Fibroblast of the conjunctiva (primary cell): ENCODE data around the gene TICRR.

ENCODE experiments used
- DNase-seq: peaks from one replicate; pipeline ENCODE4 v3.0.0-alpha.2; 2010; ENCODE audit warnings: low read depth

The TICRR gene

DNA sequence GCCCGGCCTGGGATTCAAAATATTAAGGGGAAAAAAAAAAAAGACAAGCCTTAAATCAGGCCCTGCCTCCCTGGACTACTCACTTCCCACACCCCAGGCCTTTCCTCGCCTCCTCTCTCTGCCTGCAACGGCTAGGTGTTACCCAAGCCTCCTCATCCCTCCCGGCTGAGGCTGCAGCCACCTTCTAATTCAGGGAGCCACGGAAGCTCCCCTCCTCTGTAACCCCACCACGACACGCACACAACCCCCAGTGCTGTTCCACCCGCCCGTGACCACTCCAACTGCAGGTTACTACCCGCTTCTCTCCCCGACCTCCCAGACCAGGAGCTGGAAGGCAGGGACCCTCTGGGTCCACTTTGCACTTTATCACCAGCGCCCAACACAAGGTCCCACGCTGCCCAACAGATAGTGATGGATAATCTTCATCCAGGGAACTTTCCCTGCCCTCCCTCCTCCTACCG, 79.1 kb downstream of the TICRR start:
- no peak for DNase-seq

DNA sequence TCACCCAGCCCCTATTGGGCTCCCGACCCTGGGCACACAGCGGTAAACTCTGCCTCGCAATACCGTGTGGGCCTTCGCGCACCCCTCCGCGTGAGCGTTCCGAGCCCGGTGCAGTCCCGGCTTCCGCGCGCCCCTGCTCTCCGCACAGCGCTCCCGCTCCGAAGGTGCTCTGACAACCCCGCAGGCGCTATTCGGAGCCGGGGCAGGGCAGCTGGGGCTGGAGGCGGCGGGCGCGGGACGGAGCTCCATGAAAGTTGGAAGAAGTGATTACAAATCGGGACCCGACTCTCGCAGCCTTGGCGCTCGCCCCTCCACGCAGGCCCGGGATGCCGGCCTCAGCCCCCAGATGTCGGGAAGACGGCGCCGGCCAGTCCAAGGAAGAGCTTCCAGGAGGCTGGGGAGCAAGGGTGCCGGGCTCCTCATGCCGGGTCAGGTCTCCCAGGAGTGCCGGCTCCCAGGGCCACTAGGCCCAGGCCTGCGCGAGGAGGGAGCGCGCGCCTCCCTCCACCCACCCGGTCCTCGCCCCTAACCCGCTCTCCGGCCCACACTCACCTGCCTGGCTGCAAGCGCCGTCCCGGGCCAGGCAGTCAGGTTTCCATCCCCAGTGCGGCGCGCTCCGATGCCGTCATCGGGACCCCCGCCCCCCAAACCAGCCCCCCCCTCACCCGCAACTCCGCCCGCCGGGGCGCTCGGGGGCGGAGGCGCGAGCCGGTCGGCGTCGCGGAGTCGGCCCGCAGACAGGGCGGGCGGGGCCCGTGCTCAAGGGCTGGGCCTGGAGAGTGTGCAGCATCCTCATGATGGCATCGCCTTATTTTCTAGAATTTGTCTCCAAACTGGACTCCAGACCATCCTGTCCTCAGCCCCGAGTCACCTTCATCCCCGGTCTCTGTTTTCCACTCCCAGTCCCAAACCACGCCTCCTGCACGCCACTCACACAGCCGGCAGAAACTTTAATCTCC, 79.9 kb downstream of the TICRR start, which contains the start of gene KIF7:
Gene KIF7 (minus strand): TSS at position 621 of the 959 bp plus-strand sequence. CDS start 2,537 bp downstream, outside the sequence.
- no peak for DNase-seq

DNA sequence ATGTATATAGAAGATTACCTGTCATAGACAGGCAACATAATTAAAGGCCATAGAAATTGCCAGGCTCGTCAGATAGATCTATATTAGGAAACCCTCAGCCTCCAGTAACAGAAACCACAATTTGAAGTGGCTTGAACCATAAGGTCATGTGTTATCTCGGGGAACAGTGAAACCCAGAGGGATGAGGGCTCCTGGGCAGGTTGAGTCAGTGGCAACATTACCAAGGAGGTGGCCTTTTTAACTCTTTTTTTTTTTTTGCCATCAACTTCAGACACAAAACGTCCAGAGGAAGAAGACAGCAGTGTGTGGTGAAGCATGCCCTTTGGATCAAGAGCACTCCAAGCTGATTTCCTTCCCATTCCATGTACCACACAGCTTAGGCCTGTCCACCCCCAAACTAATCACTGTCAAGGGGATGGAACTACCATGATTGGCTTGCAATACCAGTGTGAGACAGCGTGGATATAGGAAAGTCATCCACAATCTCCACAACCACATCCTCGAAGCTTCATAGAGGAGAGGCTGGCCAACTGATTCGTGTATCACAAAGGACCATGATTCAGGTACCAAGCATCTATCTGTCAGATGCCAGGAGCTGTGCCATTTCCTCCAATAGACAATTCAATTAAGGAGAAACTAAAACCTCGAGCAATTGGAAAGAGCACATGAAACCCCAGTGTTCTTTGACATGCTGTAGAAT, 81.0 kb downstream of the TICRR start:
- DNase-seq, result no peak

DNA sequence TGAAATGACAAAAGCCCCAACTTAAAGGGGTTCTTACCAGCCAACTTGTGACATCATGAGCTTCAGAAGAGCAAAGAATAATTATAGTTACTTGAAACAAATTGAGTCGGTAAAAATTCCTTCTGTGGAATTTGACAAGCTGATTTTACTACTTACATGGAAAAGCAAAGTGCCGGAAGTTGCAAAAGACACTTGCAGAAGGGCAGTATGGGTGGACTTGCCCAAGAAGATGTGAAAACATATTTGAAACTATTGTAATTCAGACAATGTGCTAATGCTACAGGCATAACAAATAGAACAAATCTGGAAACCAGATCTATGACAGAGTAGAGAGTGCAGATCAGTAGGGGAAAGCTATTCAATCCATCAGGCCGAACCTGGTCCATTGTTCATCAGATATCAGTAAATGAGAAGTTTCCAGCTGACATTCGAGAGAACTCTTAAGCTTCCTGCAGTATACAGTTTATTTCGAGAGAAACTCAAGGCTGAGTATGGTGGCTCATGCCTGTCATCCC, 82.5 kb downstream of the TICRR start:
- no peak for DNase-seq

DNA sequence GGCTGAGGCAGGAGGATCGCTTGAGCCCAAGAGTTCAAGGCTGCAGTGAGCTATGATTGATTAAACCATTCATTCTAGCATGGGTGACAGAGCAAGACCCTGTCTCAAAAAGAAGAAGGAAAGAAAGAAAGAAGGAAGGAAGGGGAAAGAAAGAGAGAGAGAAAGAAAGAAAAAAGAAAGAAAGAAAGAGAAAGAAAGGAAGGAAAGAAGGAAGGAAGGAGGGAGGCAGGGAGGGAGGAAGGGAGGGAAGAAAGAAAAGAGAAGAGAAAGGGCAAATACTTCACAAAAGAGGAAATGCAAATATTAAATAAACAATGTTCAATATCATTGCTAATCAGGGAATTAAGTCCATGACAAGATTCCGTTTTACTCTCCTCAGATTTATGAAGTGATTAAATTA, 84.0 kb downstream of the TICRR start:
- no peak for DNase-seq

DNA sequence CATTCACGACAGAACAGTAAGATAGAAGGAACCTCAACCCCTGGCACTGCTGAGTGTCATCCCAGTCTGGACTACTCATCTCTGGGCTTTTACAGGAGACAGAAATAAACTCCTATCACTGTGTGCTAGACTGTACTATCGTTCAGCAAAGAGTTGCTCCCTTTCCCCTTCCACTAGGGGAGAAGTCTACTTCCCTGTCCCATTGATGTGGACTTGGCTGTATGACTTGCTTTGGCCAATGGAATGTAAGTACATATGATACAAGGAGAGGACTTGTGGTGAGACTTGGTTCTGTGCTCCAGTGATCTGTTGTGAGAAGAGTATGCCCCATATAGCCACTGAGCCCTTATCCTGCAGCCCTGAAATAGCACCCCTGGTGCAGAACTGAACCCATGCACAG, 85.3 kb downstream of the TICRR start:
- no peak for DNase-seq

DNA sequence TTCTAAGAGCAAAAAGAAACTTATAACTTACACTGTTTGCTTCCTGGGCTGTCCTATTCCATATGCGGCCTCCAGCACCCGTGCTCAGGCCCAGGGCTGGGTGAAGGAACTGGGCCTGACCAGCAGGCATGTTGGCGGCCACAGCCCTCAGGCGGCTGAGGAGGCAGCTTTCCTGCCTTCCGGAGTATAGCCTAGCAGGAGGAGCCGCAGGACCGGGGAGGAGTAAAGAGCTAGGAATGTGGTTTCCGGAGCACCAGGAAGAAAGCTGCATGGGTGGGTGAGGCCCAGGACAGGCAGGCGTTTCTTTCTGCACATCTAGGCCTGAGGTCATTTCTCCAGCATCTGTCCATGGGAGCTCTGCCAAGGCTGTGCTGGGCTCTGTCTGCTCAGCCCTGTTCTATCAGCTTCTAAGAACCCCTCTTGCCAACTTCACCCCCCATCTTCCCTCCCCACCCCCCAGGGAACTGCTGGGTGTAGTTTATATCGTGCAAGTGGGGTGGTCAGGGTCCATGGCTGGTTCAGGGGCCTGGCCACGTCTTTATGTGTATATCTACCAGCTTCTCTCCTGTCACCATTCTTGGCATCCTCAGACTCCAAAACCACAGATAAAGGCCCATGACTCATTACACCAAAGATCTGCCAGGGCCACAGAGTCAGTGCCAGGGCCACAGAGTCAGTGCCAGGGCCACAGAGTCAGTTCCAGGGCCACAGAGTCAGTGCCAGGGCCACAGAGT, 87.8 kb downstream of the TICRR start:
- DNase-seq, result peak; percentile 93

DNA sequence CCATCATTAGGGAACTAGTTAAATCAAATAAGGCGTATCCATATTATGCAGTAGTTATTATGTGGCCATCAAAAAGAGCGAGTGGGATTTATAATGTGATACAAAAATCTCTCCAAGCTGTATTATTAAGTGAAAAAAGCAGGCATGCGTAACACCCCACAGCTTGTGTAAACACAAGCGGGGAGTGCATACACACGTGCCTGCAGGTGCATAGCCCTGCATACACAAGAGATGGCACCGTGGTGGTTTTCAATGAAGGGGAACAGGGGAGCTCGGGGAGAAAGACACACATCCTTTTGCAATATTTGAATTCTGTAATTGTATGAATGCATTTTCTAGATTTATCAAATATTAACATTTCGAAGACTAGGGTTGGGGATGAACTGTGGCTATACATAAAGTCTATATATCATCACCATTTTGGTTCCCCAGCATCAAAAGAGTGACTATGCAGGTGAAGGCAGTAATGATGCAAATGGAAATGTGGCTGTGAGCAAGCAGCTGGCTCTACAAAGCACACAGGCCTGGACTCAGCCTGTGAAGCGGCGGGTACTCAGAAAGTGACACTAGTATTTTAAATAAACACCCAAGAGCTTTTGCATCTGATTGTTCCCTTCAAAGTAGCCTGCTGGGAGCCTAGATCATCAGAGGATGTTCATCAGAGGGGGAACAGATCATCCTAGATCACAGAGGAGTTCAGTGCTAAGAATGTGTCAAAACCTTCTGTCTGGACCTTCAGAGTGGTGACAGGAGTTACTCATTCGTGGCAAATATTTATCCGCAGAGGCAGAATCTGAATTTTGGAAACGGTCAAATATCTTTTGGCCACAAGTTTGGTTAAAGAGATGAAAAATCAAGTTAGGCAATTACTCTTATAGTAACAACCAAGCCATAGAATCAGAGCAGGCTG, 89.4 kb downstream of the TICRR start:
- DNase-seq, result no peak

DNA sequence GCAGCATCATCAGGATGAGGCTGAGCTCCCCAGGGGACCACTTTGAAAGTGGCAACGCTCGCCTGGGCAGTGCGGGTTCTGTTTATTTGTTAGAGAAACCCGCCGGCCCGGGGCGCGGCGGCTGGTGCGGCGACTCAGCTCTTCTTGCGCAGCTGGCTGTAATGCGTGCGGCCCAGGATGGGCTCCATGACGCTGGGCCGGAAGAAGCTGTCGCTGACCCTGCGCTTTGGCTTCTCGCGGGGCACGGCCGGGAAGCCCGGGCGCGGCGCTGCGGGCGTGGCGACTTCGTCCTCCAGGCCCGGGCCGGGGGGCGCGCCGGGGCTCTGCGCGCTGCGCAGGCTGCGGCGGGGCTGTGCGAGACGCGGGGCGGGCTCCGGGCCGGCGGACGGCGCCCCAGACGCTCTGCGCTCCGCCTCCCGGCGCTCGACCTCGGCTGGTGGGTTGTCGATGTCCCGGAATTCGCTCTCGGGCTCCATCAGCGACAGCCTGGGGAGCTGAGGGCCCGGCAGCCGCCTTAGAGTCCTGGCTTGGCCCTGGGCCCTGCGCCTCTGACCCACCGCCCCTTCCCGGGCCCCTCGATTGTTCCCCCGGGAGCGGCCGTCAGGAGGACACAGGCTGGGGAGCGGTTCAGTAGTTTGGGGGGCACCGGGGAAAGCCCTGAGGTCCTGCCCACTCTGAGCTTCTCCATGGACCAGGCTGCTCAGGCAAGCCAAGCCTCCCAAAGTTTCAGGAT, 90.3 kb downstream of the TICRR start:
- DNase-seq, result no peak

DNA sequence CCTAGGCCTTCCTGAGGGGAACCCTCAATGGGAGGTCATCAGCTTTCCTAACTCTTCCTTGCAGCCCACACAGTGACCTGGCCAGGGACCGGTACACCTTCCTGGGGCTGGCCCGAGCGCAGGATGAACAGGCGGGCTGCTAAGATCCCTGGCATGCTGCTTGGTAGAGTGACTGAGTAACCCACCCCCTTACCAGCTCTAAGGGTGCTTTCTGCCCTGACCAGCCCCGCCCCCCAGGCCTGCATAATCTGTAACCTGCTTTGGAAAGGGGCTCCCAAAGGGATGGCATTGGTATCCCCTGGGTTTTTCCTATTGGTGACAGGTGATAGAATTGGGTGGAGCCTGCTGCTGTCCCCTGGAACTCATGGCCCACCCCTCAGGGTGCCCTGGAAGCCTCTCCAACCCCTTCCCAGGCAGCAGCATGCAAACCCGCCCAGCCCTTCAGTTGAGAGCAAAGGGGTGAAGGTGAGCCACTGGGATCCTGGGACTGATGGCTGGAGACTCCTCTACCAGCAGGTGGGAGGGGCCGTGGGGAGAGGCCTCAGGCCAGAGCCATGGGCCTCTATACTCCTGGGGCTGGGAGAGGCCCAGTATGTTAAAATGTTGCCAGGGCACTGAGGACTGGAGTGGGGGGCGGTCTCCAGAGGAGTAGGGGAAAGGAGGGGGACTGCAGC, 91.1 kb downstream of the TICRR start:
- no peak for DNase-seq

DNA sequence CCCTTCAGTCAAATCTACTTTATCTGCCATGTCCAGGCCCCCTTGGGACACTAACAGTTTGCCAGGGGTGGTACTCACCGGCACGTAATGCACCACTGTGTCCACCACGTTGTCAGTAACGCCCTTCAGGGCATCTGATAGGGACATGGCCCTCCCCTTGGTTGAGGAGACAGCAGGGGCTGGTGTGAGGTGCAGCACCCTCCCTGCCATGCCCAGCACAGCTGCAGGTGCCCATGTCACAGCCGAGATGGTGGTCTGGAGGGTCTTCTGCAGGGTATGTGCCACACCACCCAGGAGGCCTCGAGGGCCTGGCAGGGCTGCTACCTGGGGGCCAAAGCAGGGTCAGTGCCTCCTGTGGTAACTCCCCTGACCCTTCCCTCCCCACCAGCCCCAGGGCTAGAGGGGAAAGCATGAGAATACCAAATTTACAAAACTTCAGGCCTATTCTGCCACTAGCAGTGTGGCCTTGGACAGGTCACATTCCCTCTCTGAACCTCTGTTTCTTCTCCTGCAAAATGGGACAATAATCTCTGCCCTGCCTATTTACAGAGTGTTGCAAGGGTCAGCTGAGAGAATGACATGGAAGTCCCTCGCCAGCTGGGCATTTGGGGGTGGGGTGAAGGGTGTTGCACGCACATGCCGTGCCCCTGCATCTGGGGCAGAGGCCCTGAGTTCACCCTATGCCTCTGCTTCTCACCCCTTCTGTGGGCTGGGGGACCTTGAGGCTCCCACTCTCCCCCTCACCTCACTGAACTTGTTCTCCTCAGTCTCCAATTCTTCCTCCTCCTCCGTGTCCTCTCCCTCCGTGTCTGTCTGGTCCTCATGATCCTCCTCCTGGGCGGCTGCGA, 91.8 kb downstream of the TICRR start:
- DNase-seq, result no peak

DNA sequence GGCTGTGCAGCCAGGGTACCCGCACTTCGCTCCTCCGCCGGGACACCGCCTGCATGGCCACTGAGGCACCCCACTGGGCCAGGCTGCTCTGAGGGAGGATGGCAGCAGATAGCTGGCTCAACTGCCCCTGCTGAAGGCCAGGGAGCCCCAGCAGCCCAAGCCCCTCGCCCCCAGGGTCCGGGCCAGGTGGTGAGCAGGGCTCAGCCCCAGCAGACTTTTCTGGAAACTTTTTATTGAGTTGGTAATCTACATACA, 92.4 kb downstream of the TICRR start:
- DNase-seq, result no peak

DNA sequence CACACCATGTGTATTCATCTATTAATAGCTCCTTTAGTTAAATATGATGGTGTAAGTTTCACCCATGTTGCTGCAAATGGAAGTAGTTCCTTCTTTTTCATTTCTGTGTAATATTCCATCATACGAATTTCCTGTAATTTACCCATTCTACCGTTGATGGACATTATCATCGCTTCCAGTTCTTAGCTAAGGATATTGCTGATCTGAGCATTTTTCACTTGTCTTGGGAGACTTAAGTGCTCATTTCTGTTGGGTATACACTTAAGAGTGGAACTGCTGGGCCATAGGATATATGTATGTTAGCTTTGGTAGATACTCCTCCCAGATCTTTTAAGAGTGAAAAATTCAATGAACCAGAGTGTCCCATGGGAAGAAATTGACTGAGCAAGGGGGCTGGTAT, 92.9 kb downstream of the TICRR start:
- no peak for DNase-seq

DNA sequence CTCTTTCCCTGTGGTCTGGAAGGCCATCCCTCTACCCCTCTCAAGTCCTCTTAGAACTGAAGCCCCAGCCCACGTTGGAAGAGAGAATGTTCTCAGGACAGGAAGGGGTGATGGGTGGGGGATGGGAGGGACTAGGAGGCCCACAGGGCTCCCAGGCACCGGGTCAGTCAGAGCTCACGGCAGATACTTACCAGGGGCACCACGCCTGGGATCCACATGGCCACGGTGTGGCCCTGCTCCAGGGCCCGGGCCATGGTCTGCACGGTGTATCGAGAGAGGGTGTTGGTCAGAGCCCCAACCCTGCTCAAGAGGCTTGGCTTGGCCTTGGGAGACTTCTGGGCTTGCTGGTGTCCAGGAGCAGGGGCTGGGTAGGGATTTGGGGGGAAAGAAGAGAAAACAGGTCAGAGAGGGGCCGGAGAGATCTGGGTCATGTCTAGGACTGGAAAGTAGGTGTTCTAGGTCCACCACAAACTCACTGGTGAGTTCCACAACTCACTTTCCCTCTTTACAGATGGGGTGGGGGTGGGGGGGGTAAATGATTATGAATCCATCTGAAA, 94.1 kb downstream of the TICRR start:
- no peak for DNase-seq

DNA sequence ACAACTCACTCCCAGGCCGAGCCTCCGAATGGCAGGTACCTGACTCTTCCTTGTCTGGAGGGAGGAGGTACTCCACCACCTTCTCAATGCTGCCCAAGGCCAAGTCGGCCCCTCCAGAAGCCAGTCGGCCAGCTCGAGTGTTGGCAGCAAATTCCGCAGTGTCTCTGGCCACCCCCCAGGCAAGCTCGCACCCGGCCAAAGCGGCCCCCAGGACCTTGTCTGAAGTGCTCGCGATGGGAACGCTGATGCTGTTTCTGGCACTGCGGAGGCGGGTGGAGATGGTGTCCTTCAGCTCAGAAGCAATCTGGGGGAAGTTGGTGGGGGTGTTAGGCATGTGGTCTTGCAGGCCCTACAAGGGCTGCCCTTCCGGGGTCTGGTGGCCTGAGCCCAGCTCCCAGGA, 94.7 kb downstream of the TICRR start:
- no peak for DNase-seq

DNA sequence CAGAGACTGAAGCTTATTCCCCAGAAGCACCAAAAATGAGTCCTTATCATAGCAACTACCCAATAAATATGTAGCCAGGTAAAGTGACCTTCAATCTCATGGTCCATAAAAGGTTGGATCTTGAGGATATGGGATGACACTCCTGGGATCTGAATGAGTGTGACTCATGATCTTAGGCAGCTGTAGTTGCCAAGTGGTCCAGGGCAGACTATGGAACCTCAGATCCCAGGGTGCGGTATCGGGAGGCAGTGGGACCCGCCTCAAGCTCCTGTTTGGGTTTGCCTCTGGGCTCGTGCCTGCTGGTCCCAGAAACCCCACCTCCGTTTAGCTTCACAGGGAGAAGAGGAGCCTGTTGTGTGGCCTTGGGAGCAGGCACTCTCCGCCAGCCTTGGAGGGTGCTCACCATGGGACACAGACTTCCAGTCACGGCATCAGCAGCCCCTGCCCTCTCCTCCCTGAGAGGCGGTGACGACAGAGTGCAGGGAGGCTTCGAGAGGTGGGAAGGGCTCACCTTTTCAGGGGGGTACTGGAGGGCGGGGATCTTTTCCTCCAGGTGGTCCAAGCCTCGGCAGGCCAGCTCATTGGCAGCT, 95.8 kb downstream of the TICRR start:
- DNase-seq, result no peak

DNA sequence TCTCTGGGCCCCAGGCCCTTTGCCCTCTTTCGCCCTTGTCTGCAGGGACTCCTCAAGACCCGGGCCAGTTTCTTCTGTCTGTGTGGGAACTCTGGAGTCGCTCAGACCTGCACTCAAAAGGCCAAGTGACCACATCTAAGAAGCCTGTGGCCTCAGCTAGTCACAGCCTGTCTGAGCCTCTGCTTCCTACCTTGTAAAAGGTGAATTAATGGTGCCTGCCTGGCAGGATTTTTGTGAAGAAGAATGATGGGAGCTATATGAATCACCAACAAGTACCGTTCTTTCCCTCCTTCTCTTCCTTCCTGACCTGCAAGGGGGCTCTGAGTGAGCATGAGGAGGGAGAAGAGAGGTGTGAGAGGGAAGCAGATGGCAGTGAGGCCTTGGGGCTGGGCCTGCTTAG, 96.4 kb downstream of the TICRR start:
- no peak for DNase-seq
